ENCODE measurements around the gene KCNMA1. TPM values are rescaled to one million over a fixed set of nuclear protein-coding genes. Genes with fewer than 3 reads are reported as not detected.
"Not testable (repeated sequence)": the region's sequence is repeated elsewhere in the genome, so short reads cannot be mapped to it uniquely, and the experiment has no call there.

Gene KCNMA1
- total RNA-seq, 1 donor from 2014 or later, result 0.21 TPM

- no peaks in the 10 kb centered on the region for H3K4me1 Mint-ChIP-seq (ENCODE audit: low read depth)
- H3K27ac Mint-ChIP-seq, result no peak overlapping the region
Measured at GRCh38 chr10:77532068-77532467, 105.5 kb downstream of the KCNMA1 start.

GRCh38 chr10:77531441-77532001, 106.1 kb downstream of the KCNMA1 start:
- DNase-seq (ENCODE audit: low spot score), result no peak
- no peak overlapping the region for H3K4me3 Mint-ChIP-seq (ENCODE audit: low read depth)
- no peaks in the 10 kb centered on the region for H3K4me1 Mint-ChIP-seq (ENCODE audit: low read depth)
- no peaks in the 10 kb centered on the region for H3K36me3 Mint-ChIP-seq (ENCODE audit: low read depth)
- intact Hi-C loops (cut with micrococcal nuclease), result no loop called here
- H3K9me3 Mint-ChIP-seq, result no peaks in the 10 kb centered on the region
- H3K27me3 Mint-ChIP-seq (ENCODE audit: low read depth), result no peaks in the 10 kb centered on the region
- no peak overlapping the region for H3K27ac Mint-ChIP-seq

More at GRCh38 chr10:77532068-77532467, 105.5 kb downstream of the KCNMA1 start:
- intact Hi-C loops (cut with micrococcal nuclease), result no loop called here
- Mint-ChIP-seq H3K4me3 (ENCODE audit: low read depth) (no peak overlapping the region), H3K36me3 (ENCODE audit: low read depth) (no peaks in the 10 kb centered on the region), H3K27me3 (ENCODE audit: low read depth) (no peaks in the 10 kb centered on the region), H3K9me3 (no peaks in the 10 kb centered on the region)
- no peak for DNase-seq (ENCODE audit: low spot score)

- H3K4me3 Mint-ChIP-seq (ENCODE audit: low read depth), result no peak overlapping the region
- no peak for DNase-seq (ENCODE audit: low spot score)
- H3K27me3 Mint-ChIP-seq (ENCODE audit: low read depth), result no peaks in the 10 kb centered on the region
- H3K4me1 Mint-ChIP-seq (ENCODE audit: low read depth), result no peaks in the 10 kb centered on the region
- no peaks in the 10 kb centered on the region for H3K9me3 Mint-ChIP-seq
- H3K36me3 Mint-ChIP-seq (ENCODE audit: low read depth), result no peaks in the 10 kb centered on the region
- intact Hi-C loops (cut with micrococcal nuclease), result no loop called here
- no peak overlapping the region for H3K27ac Mint-ChIP-seq
Measured at GRCh38 chr10:77530011-77530410, 107.6 kb downstream of the KCNMA1 start.

GRCh38 chr10:77529050-77529576, 108.5 kb downstream of the KCNMA1 start:
- no peaks in the 10 kb centered on the region for H3K27me3 Mint-ChIP-seq (ENCODE audit: low read depth)
- H3K36me3 Mint-ChIP-seq (ENCODE audit: low read depth), result no peaks in the 10 kb centered on the region
- H3K4me1 Mint-ChIP-seq (ENCODE audit: low read depth), result no peaks in the 10 kb centered on the region
- no peak for DNase-seq (ENCODE audit: low spot score)
- H3K4me3 Mint-ChIP-seq (ENCODE audit: low read depth), result no peak overlapping the region
- H3K27ac Mint-ChIP-seq, result no peak overlapping the region
- no peaks in the 10 kb centered on the region for H3K9me3 Mint-ChIP-seq
- intact Hi-C loops (cut with micrococcal nuclease), result no loop called here

- Mint-ChIP-seq H3K27me3 (ENCODE audit: low read depth) (peaks cover 2% of the 10 kb centered on the region), H3K27ac (no peak overlapping the region), H3K36me3 (ENCODE audit: low read depth) (no peaks in the 10 kb centered on the region), H3K4me3 (ENCODE audit: low read depth) (no peak overlapping the region), H3K4me1 (ENCODE audit: low read depth) (no peaks in the 10 kb centered on the region), H3K9me3 (no peaks in the 10 kb centered on the region)
- intact Hi-C loops (cut with micrococcal nuclease), result no loop called here
- DNase-seq (ENCODE audit: low spot score), result no peak
Measured at GRCh38 chr10:77527839-77528238, 109.8 kb downstream of the KCNMA1 start.

- H3K36me3 Mint-ChIP-seq (ENCODE audit: low read depth), result no peaks in the 10 kb centered on the region
Measured at GRCh38 chr10:77526868-77527617, 110.6 kb downstream of the KCNMA1 start.

GRCh38 chr10:77524281-77524711, 113.3 kb downstream of the KCNMA1 start:
- Mint-ChIP-seq H3K27ac (no peak overlapping the region), H3K36me3 (ENCODE audit: low read depth) (no peaks in the 10 kb centered on the region), H3K4me3 (ENCODE audit: low read depth) (no peak overlapping the region), H3K9me3 (no peaks in the 10 kb centered on the region), H3K4me1 (ENCODE audit: low read depth) (no peaks in the 10 kb centered on the region), H3K27me3 (ENCODE audit: low read depth) (peaks cover 2% of the 10 kb centered on the region)
- no peak for DNase-seq (ENCODE audit: low spot score)
- intact Hi-C loops (cut with micrococcal nuclease), result no loop called here

More at GRCh38 chr10:77526868-77527617, 110.6 kb downstream of the KCNMA1 start:
- Mint-ChIP-seq H3K27ac (no peak overlapping the region), H3K4me3 (ENCODE audit: low read depth) (no peak overlapping the region), H3K4me1 (ENCODE audit: low read depth) (no peaks in the 10 kb centered on the region), H3K27me3 (ENCODE audit: low read depth) (peaks cover 2% of the 10 kb centered on the region), H3K9me3 (no peaks in the 10 kb centered on the region)
- no peak for DNase-seq (ENCODE audit: low spot score)
- intact Hi-C loops (cut with micrococcal nuclease), result no loop called here

- no peak for DNase-seq (ENCODE audit: low spot score)
- no peaks in the 10 kb centered on the region for H3K36me3 Mint-ChIP-seq (ENCODE audit: low read depth)
- H3K27ac Mint-ChIP-seq, result no peak overlapping the region
- peaks cover 2% of the 10 kb centered on the region for H3K27me3 Mint-ChIP-seq (ENCODE audit: low read depth)
- intact Hi-C loops (cut with micrococcal nuclease), result no loop called here
- H3K4me1 Mint-ChIP-seq (ENCODE audit: low read depth), result no peaks in the 10 kb centered on the region
- H3K9me3 Mint-ChIP-seq, result no peaks in the 10 kb centered on the region
- no peak overlapping the region for H3K4me3 Mint-ChIP-seq (ENCODE audit: low read depth)
Measured at GRCh38 chr10:77522268-77522809, 115.3 kb downstream of the KCNMA1 start.

GRCh38 chr10:77520995-77521394, 116.6 kb downstream of the KCNMA1 start:
- no peaks in the 10 kb centered on the region for H3K9me3 Mint-ChIP-seq
- no peak for DNase-seq (ENCODE audit: low spot score)
- H3K4me1 Mint-ChIP-seq (ENCODE audit: low read depth), result no peaks in the 10 kb centered on the region
- no peak overlapping the region for H3K4me3 Mint-ChIP-seq (ENCODE audit: low read depth)
- no peaks in the 10 kb centered on the region for H3K36me3 Mint-ChIP-seq (ENCODE audit: low read depth)
- H3K27ac Mint-ChIP-seq, result no peak overlapping the region
- intact Hi-C loops (cut with micrococcal nuclease), result no loop called here
- peaks cover 2% of the 10 kb centered on the region for H3K27me3 Mint-ChIP-seq (ENCODE audit: low read depth)

GRCh38 chr10:77520290-77520689, 117.3 kb downstream of the KCNMA1 start:
- H3K9me3 Mint-ChIP-seq, result no peaks in the 10 kb centered on the region
- H3K36me3 Mint-ChIP-seq (ENCODE audit: low read depth), result no peaks in the 10 kb centered on the region
- no peak overlapping the region for H3K4me3 Mint-ChIP-seq (ENCODE audit: low read depth)
- peaks cover 2% of the 10 kb centered on the region for H3K27me3 Mint-ChIP-seq (ENCODE audit: low read depth)
- DNase-seq (ENCODE audit: low spot score), result no peak
- no peak overlapping the region for H3K27ac Mint-ChIP-seq
- intact Hi-C loops (cut with micrococcal nuclease), result no loop called here
- no peaks in the 10 kb centered on the region for H3K4me1 Mint-ChIP-seq (ENCODE audit: low read depth)

- not testable (repeated sequence) for H3K36me3 Mint-ChIP-seq (ENCODE audit: low read depth); DNase-seq (ENCODE audit: low spot score); H3K9me3 Mint-ChIP-seq
Measured at GRCh38 chr10:77519791-77520190, 117.8 kb downstream of the KCNMA1 start.

GRCh38 chr10:77518910-77519274, 118.7 kb downstream of the KCNMA1 start:
- Mint-ChIP-seq H3K9me3 (no peaks in the 10 kb centered on the region), H3K27me3 (ENCODE audit: low read depth) (peaks cover 2% of the 10 kb centered on the region), H3K36me3 (ENCODE audit: low read depth) (no peaks in the 10 kb centered on the region), H3K27ac (no peak overlapping the region), H3K4me3 (ENCODE audit: low read depth) (no peak overlapping the region), H3K4me1 (ENCODE audit: low read depth) (no peaks in the 10 kb centered on the region)
- DNase-seq (ENCODE audit: low spot score), result no peak
- intact Hi-C loops (cut with micrococcal nuclease), result no loop called here

More at GRCh38 chr10:77519791-77520190, 117.8 kb downstream of the KCNMA1 start:
- H3K27ac Mint-ChIP-seq; H3K4me3 Mint-ChIP-seq (ENCODE audit: low read depth); intact Hi-C loops (cut with micrococcal nuclease); H3K27me3 Mint-ChIP-seq (ENCODE audit: low read depth); H3K4me1 Mint-ChIP-seq (ENCODE audit: low read depth): not testable (repeated sequence)

- H3K4me1 Mint-ChIP-seq (ENCODE audit: low read depth), result no peaks in the 10 kb centered on the region
- H3K27ac Mint-ChIP-seq, result no peak overlapping the region
- no peak for DNase-seq (ENCODE audit: low spot score)
- H3K9me3 Mint-ChIP-seq, result no peaks in the 10 kb centered on the region
- no peaks in the 10 kb centered on the region for H3K36me3 Mint-ChIP-seq (ENCODE audit: low read depth)
- intact Hi-C loops (cut with micrococcal nuclease), result no loop called here
- peaks cover 2% of the 10 kb centered on the region for H3K27me3 Mint-ChIP-seq (ENCODE audit: low read depth)
- H3K4me3 Mint-ChIP-seq (ENCODE audit: low read depth), result no peak overlapping the region
Measured at GRCh38 chr10:77518241-77518909, 119.2 kb downstream of the KCNMA1 start.

Measured in activated T-helper 2 cell treated with anti-CD3 and anti-CD28 coated beads, Interferon-gamma antibody, Interleukin-2, Interleukin-4, amounts not matched to agents 10 μg/mL and 5 μg/mL and 100 μg/mL, durations not matched to agents 14 hours and 24 hours and 36 hours (primary cell).